ENCODE results near the gene C10orf120.

GRCh38 chr10:122688293-122688989 is 11.2 kb downstream of the C10orf120 start:
- TF ChIP-seq POLR2A (IDR thresholded peaks at IDR 0.05) (no peak), CTCF (IDR thresholded peaks at IDR 0.05) (no peak)
